GM12875 (cell line): Measurements from ENCODE around the gene NOTUM.
A peak's percentile ranks its signal among the peaks of the same experiment; 100 is the strongest.

Source experiments
- H3K4me3 ChIP-seq: one replicate; pipeline ENCODE4 v1.5.1; 2011; ENCODE audit warnings: low read depth, low read length, control low read depth
- TF ChIP-seq, protein P1 (sequence below): IDR thresholded peaks from 2 replicates; pipeline ENCODE4 v1.5.1; 2011; ENCODE audit warnings: low read depth, mild to moderate bottlenecking, control low read depth, inconsistent platforms, low read length, moderate library complexity, borderline replicate concordance; ENCODE audit not compliant: insufficient read depth

The NOTUM gene

GRCh38 chr17:81930142-81931125, 30.6 kb downstream of the NOTUM start:
- TF ChIP-seq, protein P1, sequence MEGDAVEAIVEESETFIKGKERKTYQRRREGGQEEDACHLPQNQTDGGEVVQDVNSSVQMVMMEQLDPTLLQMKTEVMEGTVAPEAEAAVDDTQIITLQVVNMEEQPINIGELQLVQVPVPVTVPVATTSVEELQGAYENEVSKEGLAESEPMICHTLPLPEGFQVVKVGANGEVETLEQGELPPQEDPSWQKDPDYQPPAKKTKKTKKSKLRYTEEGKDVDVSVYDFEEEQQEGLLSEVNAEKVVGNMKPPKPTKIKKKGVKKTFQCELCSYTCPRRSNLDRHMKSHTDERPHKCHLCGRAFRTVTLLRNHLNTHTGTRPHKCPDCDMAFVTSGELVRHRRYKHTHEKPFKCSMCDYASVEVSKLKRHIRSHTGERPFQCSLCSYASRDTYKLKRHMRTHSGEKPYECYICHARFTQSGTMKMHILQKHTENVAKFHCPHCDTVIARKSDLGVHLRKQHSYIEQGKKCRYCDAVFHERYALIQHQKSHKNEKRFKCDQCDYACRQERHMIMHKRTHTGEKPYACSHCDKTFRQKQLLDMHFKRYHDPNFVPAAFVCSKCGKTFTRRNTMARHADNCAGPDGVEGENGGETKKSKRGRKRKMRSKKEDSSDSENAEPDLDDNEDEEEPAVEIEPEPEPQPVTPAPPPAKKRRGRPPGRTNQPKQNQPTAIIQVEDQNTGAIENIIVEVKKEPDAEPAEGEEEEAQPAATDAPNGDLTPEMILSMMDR = no peak
- no peak overlapping the region for H3K4me3 ChIP-seq

DNA sequence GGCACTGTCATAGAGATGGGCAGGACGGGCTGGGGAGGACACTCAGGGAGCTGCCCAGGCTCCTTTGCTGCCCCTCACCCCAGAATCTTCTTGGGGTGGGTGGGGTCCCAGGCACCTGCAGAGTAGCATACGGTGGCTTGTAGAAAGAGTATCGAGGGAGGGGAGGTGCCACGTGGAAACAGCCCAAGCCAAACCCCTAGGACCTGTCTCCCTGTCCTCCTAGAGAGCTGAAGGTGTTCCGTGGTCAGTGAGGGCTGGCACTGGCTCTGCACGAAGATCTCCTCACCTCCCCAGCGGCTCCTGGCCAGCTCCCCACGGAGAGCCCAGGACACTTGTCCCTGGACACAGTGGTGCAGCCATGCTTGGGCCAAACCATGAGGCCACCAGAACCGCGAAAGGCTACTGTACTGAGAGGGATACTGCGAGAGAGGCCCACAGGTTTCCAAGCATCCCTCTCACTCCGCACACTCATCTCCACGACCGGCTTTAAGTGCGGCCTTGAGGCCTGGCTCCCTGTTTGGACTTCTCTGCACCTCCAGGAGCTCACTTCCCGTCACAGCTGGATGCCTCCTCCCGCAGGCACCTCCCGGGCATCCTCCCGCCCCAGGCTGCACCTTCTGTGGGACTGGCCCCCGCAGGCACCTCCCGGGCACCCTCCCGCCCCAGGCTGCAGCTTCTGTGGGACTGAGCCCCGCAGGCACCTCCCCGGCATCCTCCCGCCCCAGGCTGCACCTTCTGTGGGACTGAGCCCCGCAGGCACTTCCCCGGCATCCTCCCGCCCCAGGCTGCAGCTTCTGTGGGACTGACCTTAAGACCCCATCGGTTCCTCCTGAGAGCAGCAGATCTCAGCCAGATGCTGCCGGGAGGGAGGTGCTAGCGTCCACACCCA, 31.5 kb downstream of the NOTUM start:
- TF ChIP-seq, protein P1 = no peak
- H3K4me3 ChIP-seq = no peak overlapping the region

GRCh38 chr17:81928544-81929252, 32.3 kb downstream of the NOTUM start:
- TF ChIP-seq, protein P1 = no peak
- peak overlapping the region; percentile 84 for H3K4me3 ChIP-seq

- peak within 1 kb of the TSS; percentile 84 for H3K4me3 ChIP-seq
- TF ChIP-seq, protein P1 = peak; percentile 50
These were observed 33.1 kb downstream of the NOTUM start, which contains the start of gene MAFG for GRCh38 chr17:81927653-81928543. Gene MAFG (minus strand): TSS chr17:81927735. CDS start chr17:81923185, 4,550 bp downstream.

DNA sequence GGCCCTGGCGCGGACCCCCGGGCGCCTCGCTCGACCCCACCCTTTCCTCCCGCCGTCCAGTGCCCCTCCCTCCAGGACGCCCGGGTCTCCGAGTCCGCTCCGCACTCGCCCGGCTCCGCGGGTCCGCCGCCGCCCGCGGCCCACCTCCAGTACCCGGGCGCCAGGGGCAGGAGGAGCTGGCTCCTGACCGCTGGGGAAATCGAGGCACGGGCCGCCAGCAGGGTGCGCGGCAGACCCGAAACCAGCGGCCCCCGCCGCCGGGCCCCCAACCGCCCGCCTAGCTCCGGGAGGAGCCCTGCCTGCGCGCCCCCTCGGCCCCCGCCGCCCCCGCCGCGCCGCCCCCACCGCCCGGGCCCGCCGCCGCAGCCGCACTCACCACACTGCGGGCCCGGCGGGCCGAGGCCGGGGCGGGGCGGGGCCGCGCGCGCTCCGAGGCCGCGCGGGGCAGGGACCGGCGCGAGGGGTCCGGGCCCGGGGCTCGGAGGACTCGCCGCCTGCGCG, 33.8 kb downstream of the NOTUM start:
- H3K4me3 ChIP-seq = peak overlapping the region; percentile 84
- TF ChIP-seq, protein P1 = no peak
